ENCODE measurements around the gene ALG8.

The ALG8 gene

GRCh38 chr11:78160557-78160956, 21.1 kb upstream of the ALG8 start:
- FAIRE-seq, result no peak

GRCh38 chr11:78158987-78159652, 19.7 kb upstream of the ALG8 start:
- no peak for FAIRE-seq
- TF ChIP-seq PAX5 (IDR thresholded peaks at IDR 0.05; ENCODE audit: insufficient read depth, low read length, severe bottlenecking) (no peak), TAF1 (IDR thresholded peaks at IDR 0.05; ENCODE audit: low read depth, low read length) (no peak), POLR2A (IDR thresholded peaks at IDR 0.05; ENCODE audit: low read depth, low read length) (no peak), SPI1 (IDR thresholded peaks at IDR 0.05; ENCODE audit: low read depth, low read length) (no peak), POU2F2 (IDR thresholded peaks at IDR 0.05; ENCODE audit: low read depth, low read length) (no peak), POLR2AphosphoS5 (IDR thresholded peaks at IDR 0.05; ENCODE audit: low read depth, low read length) (no peak)
- no peak for DNase-seq (ENCODE audit: insufficient read length, low spot score)

More at GRCh38 chr11:78160557-78160956, 21.1 kb upstream of the ALG8 start:
- DNase-seq (ENCODE audit: insufficient read length, low spot score), result no peak
- TF ChIP-seq TAF1 (IDR thresholded peaks at IDR 0.05; ENCODE audit: low read depth, low read length) (no peak), POU2F2 (IDR thresholded peaks at IDR 0.05; ENCODE audit: low read depth, low read length) (no peak), POLR2A (IDR thresholded peaks at IDR 0.05; ENCODE audit: low read depth, low read length) (no peak), PAX5 (IDR thresholded peaks at IDR 0.05; ENCODE audit: insufficient read depth, low read length, severe bottlenecking) (no peak), POLR2AphosphoS5 (IDR thresholded peaks at IDR 0.05; ENCODE audit: low read depth, low read length) (no peak)

- TF ChIP-seq PAX5 (IDR thresholded peaks at IDR 0.05; ENCODE audit: insufficient read depth, low read length, severe bottlenecking) (no peak), POLR2A (IDR thresholded peaks at IDR 0.05; ENCODE audit: low read depth, low read length) (no peak)
- FAIRE-seq (no peak), DNase-seq (ENCODE audit: insufficient read length, low spot score) (no peak)
Measured at GRCh38 chr11:78156127-78156844, 16.9 kb upstream of the ALG8 start.

- DNase-seq (ENCODE audit: insufficient read length, low spot score), result no peak
- TF ChIP-seq TAF1 (IDR thresholded peaks at IDR 0.05; ENCODE audit: low read depth, low read length) (no peak), POLR2A (IDR thresholded peaks at IDR 0.05; ENCODE audit: low read depth, low read length) (no peak), POLR2AphosphoS5 (IDR thresholded peaks at IDR 0.05; ENCODE audit: low read depth, low read length) (no peak), POU2F2 (IDR thresholded peaks at IDR 0.05; ENCODE audit: low read depth, low read length) (no peak), SPI1 (IDR thresholded peaks at IDR 0.05; ENCODE audit: low read depth, low read length) (no peak), PAX5 (IDR thresholded peaks at IDR 0.05; ENCODE audit: insufficient read depth, low read length, severe bottlenecking) (no peak)
- no peak for FAIRE-seq
Measured at GRCh38 chr11:78151804-78152203, 12.4 kb upstream of the ALG8 start.

GRCh38 chr11:78150754-78151153, 11.3 kb upstream of the ALG8 start:
- TF ChIP-seq POU2F2 (IDR thresholded peaks at IDR 0.05; ENCODE audit: low read depth, low read length) (no peak), POLR2AphosphoS5 (IDR thresholded peaks at IDR 0.05; ENCODE audit: low read depth, low read length) (no peak), TAF1 (IDR thresholded peaks at IDR 0.05; ENCODE audit: low read depth, low read length) (no peak), SPI1 (IDR thresholded peaks at IDR 0.05; ENCODE audit: low read depth, low read length) (no peak), POLR2A (IDR thresholded peaks at IDR 0.05; ENCODE audit: low read depth, low read length) (no peak), PAX5 (IDR thresholded peaks at IDR 0.05; ENCODE audit: insufficient read depth, low read length, severe bottlenecking) (no peak)
- no peak for DNase-seq (ENCODE audit: insufficient read length, low spot score)
- no peak for FAIRE-seq

- DNase-seq (ENCODE audit: insufficient read length, low spot score) (no peak), FAIRE-seq (no peak)
- TF ChIP-seq POLR2AphosphoS5 (IDR thresholded peaks at IDR 0.05; ENCODE audit: low read depth, low read length), result no peak
- TF ChIP-seq POLR2A (IDR thresholded peaks at IDR 0.05; ENCODE audit: low read depth, low read length), result no peak
- TF ChIP-seq POU2F2 (IDR thresholded peaks at IDR 0.05; ENCODE audit: low read depth, low read length), result no peak
- TF ChIP-seq SPI1 (IDR thresholded peaks at IDR 0.05; ENCODE audit: low read depth, low read length), result no peak
- no peak for TF ChIP-seq PAX5 (IDR thresholded peaks at IDR 0.05; ENCODE audit: insufficient read depth, low read length, severe bottlenecking)
- no peak for TF ChIP-seq TAF1 (IDR thresholded peaks at IDR 0.05; ENCODE audit: low read depth, low read length)
Measured at GRCh38 chr11:78150346-78150745, 10.9 kb upstream of the ALG8 start.

GRCh38 chr11:78149646-78150045, 10.2 kb upstream of the ALG8 start:
- DNase-seq (ENCODE audit: insufficient read length, low spot score) (no peak), FAIRE-seq (no peak)
- TF ChIP-seq POU2F2 (IDR thresholded peaks at IDR 0.05; ENCODE audit: low read depth, low read length) (no peak), SPI1 (IDR thresholded peaks at IDR 0.05; ENCODE audit: low read depth, low read length) (no peak)

GRCh38 chr11:78147807-78148206, 8.4 kb upstream of the ALG8 start:
- DNase-seq (ENCODE audit: insufficient read length, low spot score) (no peak), FAIRE-seq (no peak)
- TF ChIP-seq SPI1 (IDR thresholded peaks at IDR 0.05; ENCODE audit: low read depth, low read length) (no peak), TAF1 (IDR thresholded peaks at IDR 0.05; ENCODE audit: low read depth, low read length) (no peak), POU2F2 (IDR thresholded peaks at IDR 0.05; ENCODE audit: low read depth, low read length) (no peak), PAX5 (IDR thresholded peaks at IDR 0.05; ENCODE audit: insufficient read depth, low read length, severe bottlenecking) (no peak), POLR2AphosphoS5 (IDR thresholded peaks at IDR 0.05; ENCODE audit: low read depth, low read length) (no peak), POLR2A (IDR thresholded peaks at IDR 0.05; ENCODE audit: low read depth, low read length) (no peak)

- FAIRE-seq (no peak), DNase-seq (ENCODE audit: insufficient read length, low spot score) (no peak)
- no peak for TF ChIP-seq POLR2AphosphoS5 (IDR thresholded peaks at IDR 0.05; ENCODE audit: low read depth, low read length)
- no peak for TF ChIP-seq PAX5 (IDR thresholded peaks at IDR 0.05; ENCODE audit: insufficient read depth, low read length, severe bottlenecking)
- no peak for TF ChIP-seq POLR2A (IDR thresholded peaks at IDR 0.05; ENCODE audit: low read depth, low read length)
- no peak for TF ChIP-seq SPI1 (IDR thresholded peaks at IDR 0.05; ENCODE audit: low read depth, low read length)
- TF ChIP-seq TAF1 (IDR thresholded peaks at IDR 0.05; ENCODE audit: low read depth, low read length), result no peak
- no peak for TF ChIP-seq POU2F2 (IDR thresholded peaks at IDR 0.05; ENCODE audit: low read depth, low read length)
Measured at GRCh38 chr11:78145511-78146025, 6.1 kb upstream of the ALG8 start.
